DMS53 treated with DMSO at 0.1 percent for 48 hours (cell line): ENCODE data around the gene FAM177A1.
"Not testable (repeated sequence)": the region's sequence is repeated elsewhere in the genome, so short reads cannot be mapped to it uniquely, and the experiment has no call there.

Experiments
- DNase-seq: peaks from one replicate; lab custom pipeline; 2025; ENCODE audit not compliant: unreplicated experiment; lab: John Stamatoyannopoulos, UW

FAM177A1 gene

GRCh38 chr14:35046048-35046750 is at the start of gene FAM177A1:
Gene FAM177A1, plus strand, starts transcription at chr14:35046272. Its CDS starts 192 bp downstream, at chr14:35046464.
- DNase-seq = peak; percentile 69

- no peak for DNase-seq
Measured at GRCh38 chr14:34997762-34998161, 48.3 kb upstream of the FAM177A1 start.

GRCh38 chr14:34999500-34999899 is 46.6 kb upstream of the FAM177A1 start:
- no peak for DNase-seq

GRCh38 chr14:35001621-35002020 is 44.5 kb upstream of the FAM177A1 start:
- DNase-seq = no peak

GRCh38 chr14:35004839-35005238 is 41.2 kb upstream of the FAM177A1 start:
- DNase-seq = no peak

GRCh38 chr14:35016568-35016967 is 29.5 kb upstream of the FAM177A1 start:
- no peak for DNase-seq

- no peak for DNase-seq
Measured at GRCh38 chr14:35020713-35021112, 25.4 kb upstream of the FAM177A1 start.

- DNase-seq = no peak
Measured at GRCh38 chr14:35028435-35028834, 17.6 kb upstream of the FAM177A1 start.

- no peak for DNase-seq
Measured at GRCh38 chr14:35032562-35032961, 13.5 kb upstream of the FAM177A1 start.

- DNase-seq = no peak
Measured at GRCh38 chr14:35034440-35034833, 11.6 kb upstream of the FAM177A1 start.

GRCh38 chr14:35034944-35035554 is 11.0 kb upstream of the FAM177A1 start:
- not testable (repeated sequence) for DNase-seq

GRCh38 chr14:35038312-35038711 is 7.8 kb upstream of the FAM177A1 start:
- DNase-seq = not testable (repeated sequence)

GRCh38 chr14:35042632-35043031 is 3.4 kb upstream of the FAM177A1 start:
- DNase-seq = no peak

- DNase-seq = no peak
Measured at GRCh38 chr14:35043046-35043445, 3.0 kb upstream of the FAM177A1 start.

GRCh38 chr14:35044939-35045797 is 904 bp upstream of the FAM177A1 start:
- no peak for DNase-seq

- DNase-seq = no peak
Measured at GRCh38 chr14:35045798-35046047, 349 bp upstream of the FAM177A1 start.

GRCh38 chr14:35046751-35047536 is 872 bp downstream of the FAM177A1 start:
- DNase-seq = no peak

- DNase-seq = peak; percentile 17
Measured at GRCh38 chr14:35047976-35048513, 2.0 kb downstream of the FAM177A1 start.

- DNase-seq = no peak
Measured at GRCh38 chr14:35050652-35051051, 4.6 kb downstream of the FAM177A1 start.

GRCh38 chr14:35051796-35052195 is 5.7 kb downstream of the FAM177A1 start:
- DNase-seq = no peak

- no peak for DNase-seq
Measured at GRCh38 chr14:35052637-35053036, 6.6 kb downstream of the FAM177A1 start.
